ENCODE measurements around the gene FHDC1. TPM values are rescaled to one million over a fixed set of nuclear protein-coding genes. Genes with fewer than 3 reads are reported as not detected.

The FHDC1 gene
- polyA plus RNA-seq, 3 donors, result 0.21 TPM; not detected in 2

- intact Hi-C loops (cut with micrococcal nuclease), result no loop called here
- peaks cover 35 to 40% of the 10 kb centered on the region in 2 donors for H3K36me3 Mint-ChIP-seq
- H3K27me3 Mint-ChIP-seq (ENCODE audit: low read depth in 3 of 3), result peaks cover 0 to 3% (median 0%) of the 10 kb centered on the region in 3 donors
- no peak overlapping the region for H3K27ac ChIP-seq (ENCODE audit: low read depth in 1 of 2, low read length in 2 of 2)
- H3K4me1 ChIP-seq (ENCODE audit: control insufficient read depth in 1 of 2, insufficient read depth in 2 of 2, low read length in 2 of 2), result peaks cover 8 to 16% of the 10 kb centered on the region in 2 donors
- DNase-seq, result no peak
- no peak overlapping the region for H2AFZ ChIP-seq (ENCODE audit: insufficient read depth, low read depth, low read length, poor library complexity, severe bottlenecking)
- H3K9ac ChIP-seq (ENCODE audit: insufficient read depth, low read length, poor library complexity, severe bottlenecking), result no peak overlapping the region
- H4K20me1 ChIP-seq (ENCODE audit: insufficient read depth, low read length), result no peaks in the 10 kb centered on the region
- H3K9me3 Mint-ChIP-seq, result peaks cover 0 to 5% (median 2%) of the 10 kb centered on the region in 7 donors
- H3K9me3 ChIP-seq (replicated peaks in 1 of 2; ENCODE audit: control insufficient read depth in 1 of 2, insufficient read depth in 1 of 2, low read length in 2 of 2), result no peaks in the 10 kb centered on the region
- no peak for TF ChIP-seq CTCF (IDR thresholded peaks at IDR 0.05)
- no peak overlapping the region for H3K4me3 ChIP-seq (replicated peaks in 1 of 3; ENCODE audit: low read depth in 2 of 3, low read length in 3 of 3)
- H3K4me2 ChIP-seq (replicated peaks; ENCODE audit: extremely low read depth, low read length, poor library complexity, severe bottlenecking), result no peak overlapping the region
- H3K36me3 ChIP-seq (replicated peaks in 1 of 2; ENCODE audit: control insufficient read depth in 1 of 2, insufficient read depth in 2 of 2, low read length in 2 of 2), result peaks cover 0 to 33% of the 10 kb centered on the region in 2 donors
- no peaks in the 10 kb centered on the region for H3K79me2 ChIP-seq (ENCODE audit: insufficient read depth, low read length)
- H3K4me3 Mint-ChIP-seq, result no peak overlapping the region
- no peaks in the 10 kb centered on the region for H3K27me3 ChIP-seq (ENCODE audit: control insufficient read depth in 2 of 2, insufficient read depth in 2 of 2, low read length in 2 of 2)
- H3K4me1 Mint-ChIP-seq, result peaks cover 21% of the 10 kb centered on the region
- no CpG with 5 or more reads among the region's 3 CpGs for WGBS (ENCODE audit: insufficient coverage)
- H3K27ac Mint-ChIP-seq, result no peak overlapping the region
Observed at GRCh38 chr4:152901205-152901604, 34.9 kb upstream of the FHDC1 start.

- Mint-ChIP-seq H3K4me3 (no peak overlapping the region), H3K27ac (no peak overlapping the region), H3K27me3 (ENCODE audit: low read depth in 3 of 3) (peaks cover 0 to 1% (median 0%) of the 10 kb centered on the region in 3 donors), H3K4me1 (peaks cover 5% of the 10 kb centered on the region), H3K36me3 (peaks cover 44 to 57% of the 10 kb centered on the region in 2 donors), H3K9me3 (peaks cover 0 to 5% (median 2%) of the 10 kb centered on the region in 7 donors)
- no peak for TF ChIP-seq CTCF (IDR thresholded peaks at IDR 0.05)
- Histone ChIP-seq H3K79me2 (ENCODE audit: insufficient read depth, low read length) (no peaks in the 10 kb centered on the region), H3K4me1 (ENCODE audit: control insufficient read depth in 1 of 2, insufficient read depth in 2 of 2, low read length in 2 of 2) (no peaks in the 10 kb centered on the region), H4K20me1 (ENCODE audit: insufficient read depth, low read length) (no peaks in the 10 kb centered on the region), H3K9me3 (replicated peaks in 1 of 2; ENCODE audit: control insufficient read depth in 1 of 2, insufficient read depth in 1 of 2, low read length in 2 of 2) (no peaks in the 10 kb centered on the region), H3K27ac (ENCODE audit: low read depth in 1 of 2, low read length in 2 of 2) (no peak overlapping the region), H3K36me3 (replicated peaks in 1 of 2; ENCODE audit: control insufficient read depth in 1 of 2, insufficient read depth in 2 of 2, low read length in 2 of 2) (peaks cover 0 to 42% of the 10 kb centered on the region in 2 donors), H3K4me3 (replicated peaks in 1 of 3; ENCODE audit: low read depth in 2 of 3, low read length in 3 of 3) (no peak overlapping the region), H2AFZ (ENCODE audit: insufficient read depth, low read depth, low read length, poor library complexity, severe bottlenecking) (no peak overlapping the region), H3K27me3 (ENCODE audit: control insufficient read depth in 2 of 2, insufficient read depth in 2 of 2, low read length in 2 of 2) (no peaks in the 10 kb centered on the region), H3K9ac (ENCODE audit: insufficient read depth, low read length, poor library complexity, severe bottlenecking) (no peak overlapping the region), H3K4me2 (replicated peaks; ENCODE audit: extremely low read depth, low read length, poor library complexity, severe bottlenecking) (no peak overlapping the region)
- intact Hi-C loops (cut with micrococcal nuclease), result no loop called here
- DNase-seq, result no peak
Observed at GRCh38 chr4:152903658-152904057, 32.5 kb upstream of the FHDC1 start.
